ENCODE data around the gene IL2RA. TPM values are rescaled to one million over a fixed set of nuclear protein-coding genes. Genes with fewer than 3 reads are reported as not detected.
"Not testable (repeated sequence)": the region's sequence is repeated elsewhere in the genome, so short reads cannot be mapped to it uniquely, and the experiment has no call there.

Gene IL2RA
- total RNA-seq, 3 donors from 2014 or later (not counting 1 experiment from before 2014, with no cell fraction given), result 3.4 to 11.2 (median 3.7) TPM

DNA sequence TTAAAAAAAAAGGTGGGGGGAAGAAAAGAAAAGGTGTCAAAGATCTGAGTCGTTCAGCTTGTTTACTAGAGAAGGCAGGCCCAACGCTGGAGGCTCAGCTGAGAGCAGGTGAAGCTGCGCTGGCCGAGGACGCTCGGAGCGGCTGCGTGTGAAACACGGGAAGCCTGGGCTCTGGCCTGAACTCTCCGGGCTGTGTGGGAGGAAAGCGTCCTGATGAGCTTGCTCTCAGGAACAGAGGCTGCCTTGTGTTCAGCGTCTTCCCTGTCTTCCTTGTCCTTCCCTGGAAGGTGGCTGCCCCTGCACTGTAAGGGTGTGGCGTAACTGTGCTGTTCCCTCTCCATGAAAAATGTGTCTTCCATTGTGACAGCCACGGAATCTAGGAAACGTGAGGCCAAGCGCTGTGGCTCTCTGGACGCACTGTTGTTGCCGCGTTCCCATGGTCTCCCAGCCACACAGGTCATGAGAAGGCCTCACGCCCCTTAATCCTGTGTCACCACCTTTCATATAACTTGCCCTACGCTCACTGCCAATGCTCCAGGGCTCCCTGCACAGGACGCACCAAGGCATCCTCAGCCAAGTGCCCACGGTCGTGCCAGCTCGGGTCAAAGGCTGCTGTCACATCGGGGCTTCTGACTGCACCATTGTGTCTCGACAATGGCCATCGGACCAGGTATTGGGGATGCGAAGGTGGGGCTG, 100.6 kb downstream of the IL2RA start:
- ATAC-seq (no peak), DNase-seq (no peak)
- H3K27ac Mint-ChIP-seq, result no peak overlapping the region
- Histone ChIP-seq H3K4me1 (ENCODE audit: control insufficient read depth, insufficient read depth, low read length) (no peaks in the 10 kb centered on the region), H3K27me3 (ENCODE audit: control insufficient read depth, insufficient read depth, low read length) (no peaks in the 10 kb centered on the region), H3K36me3 (ENCODE audit: control insufficient read depth, insufficient read depth, low read length) (peaks cover 25% of the 10 kb centered on the region), H3K9me3 (ENCODE audit: control insufficient read depth, insufficient read depth, low read length) (no peaks in the 10 kb centered on the region), H3K27ac (ENCODE audit: low read length) (no peak overlapping the region), H3K4me3 (ENCODE audit: low read length) (no peak overlapping the region)
- H3K36me3 Mint-ChIP-seq, result no peaks in the 10 kb centered on the region
- 97% methylated on average over 29 of the region's 29 CpGs for WGBS (ENCODE audit: insufficient coverage)
- H3K27me3 Mint-ChIP-seq (ENCODE audit: low read depth in 2 of 2), result no peaks in the 10 kb centered on the region
- TF ChIP-seq, protein P1, sequence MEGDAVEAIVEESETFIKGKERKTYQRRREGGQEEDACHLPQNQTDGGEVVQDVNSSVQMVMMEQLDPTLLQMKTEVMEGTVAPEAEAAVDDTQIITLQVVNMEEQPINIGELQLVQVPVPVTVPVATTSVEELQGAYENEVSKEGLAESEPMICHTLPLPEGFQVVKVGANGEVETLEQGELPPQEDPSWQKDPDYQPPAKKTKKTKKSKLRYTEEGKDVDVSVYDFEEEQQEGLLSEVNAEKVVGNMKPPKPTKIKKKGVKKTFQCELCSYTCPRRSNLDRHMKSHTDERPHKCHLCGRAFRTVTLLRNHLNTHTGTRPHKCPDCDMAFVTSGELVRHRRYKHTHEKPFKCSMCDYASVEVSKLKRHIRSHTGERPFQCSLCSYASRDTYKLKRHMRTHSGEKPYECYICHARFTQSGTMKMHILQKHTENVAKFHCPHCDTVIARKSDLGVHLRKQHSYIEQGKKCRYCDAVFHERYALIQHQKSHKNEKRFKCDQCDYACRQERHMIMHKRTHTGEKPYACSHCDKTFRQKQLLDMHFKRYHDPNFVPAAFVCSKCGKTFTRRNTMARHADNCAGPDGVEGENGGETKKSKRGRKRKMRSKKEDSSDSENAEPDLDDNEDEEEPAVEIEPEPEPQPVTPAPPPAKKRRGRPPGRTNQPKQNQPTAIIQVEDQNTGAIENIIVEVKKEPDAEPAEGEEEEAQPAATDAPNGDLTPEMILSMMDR (IDR thresholded peaks at IDR 0.05), result no peak
- no peaks in the 10 kb centered on the region for H3K4me1 Mint-ChIP-seq
- H3K4me3 Mint-ChIP-seq, result no peak overlapping the region
- intact Hi-C loops (cut with micrococcal nuclease), result no loop called here
- no peaks in the 10 kb centered on the region for H3K9me3 Mint-ChIP-seq

DNA sequence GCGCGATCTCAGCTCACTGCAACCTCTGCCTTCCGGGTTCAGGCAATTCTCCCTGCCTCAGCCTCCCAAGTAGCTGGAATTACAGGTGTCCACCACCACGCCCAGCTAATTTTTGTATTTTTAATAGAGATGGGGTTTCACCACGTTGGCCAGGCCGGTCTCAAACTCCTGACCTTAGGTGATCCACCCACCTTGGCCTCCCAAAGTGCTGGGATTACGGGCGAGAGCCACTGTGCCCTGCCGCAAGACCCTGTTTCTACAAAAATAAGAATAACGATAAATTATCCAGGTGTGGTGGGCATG, 101.2 kb downstream of the IL2RA start:
- H3K4me3 Mint-ChIP-seq; H3K36me3 Mint-ChIP-seq; H3K9me3 ChIP-seq (ENCODE audit: control insufficient read depth, insufficient read depth, low read length); H3K27me3 ChIP-seq (ENCODE audit: control insufficient read depth, insufficient read depth, low read length); H3K27ac ChIP-seq (ENCODE audit: low read length); H3K4me3 ChIP-seq (ENCODE audit: low read length); H3K4me1 Mint-ChIP-seq; intact Hi-C loops (cut with micrococcal nuclease); H3K27me3 Mint-ChIP-seq (ENCODE audit: low read depth in 2 of 2); ATAC-seq; H3K9me3 Mint-ChIP-seq; DNase-seq; H3K27ac Mint-ChIP-seq; H3K4me1 ChIP-seq (ENCODE audit: control insufficient read depth, insufficient read depth, low read length): not testable (repeated sequence)
- H3K36me3 ChIP-seq (ENCODE audit: control insufficient read depth, insufficient read depth, low read length), result peaks cover 27% of the 10 kb centered on the region
- WGBS (ENCODE audit: insufficient coverage), result 98% methylated on average over 10 of the region's 10 CpGs

Other genes with a start within 250 kb of the IL2RA start
- gene GDI2, start 248.9 kb downstream of the IL2RA start, total RNA-seq, result 100 to 1,000 TPM in 2 of 3 donors, 10 to 100 TPM in 1; 97.9 to 104 (median 104) TPM
- gene ANKRD16, start 172.5 kb downstream of the IL2RA start, total RNA-seq, result 1 to 10 TPM; 2.6 to 3.1 (median 3.0) TPM
- gene FBH1, start 172.1 kb downstream of the IL2RA start, total RNA-seq, result 10 to 100 TPM; 49.3 to 64.9 (median 62.7) TPM
- gene IL15RA, start 84.8 kb downstream of the IL2RA start, total RNA-seq, result 10 to 100 TPM; 10.7 to 11.8 (median 11.3) TPM
- gene RBM17, start 26.7 kb upstream of the IL2RA start, total RNA-seq, result 100 to 1,000 TPM; 120 to 147 (median 147) TPM
- gene PFKFB3, start 140.6 kb upstream of the IL2RA start, total RNA-seq, result 10 to 100 TPM; 33.4 to 59.7 (median 39.0) TPM

Data from natural killer cell (primary cell).